HG02852 (cell line): Measurements from ENCODE around the gene FBRS.
A peak's percentile ranks its signal among the peaks of the same experiment; 100 is the strongest.

Experiments
- ATAC-seq: cut with Tn5 transposase; IDR thresholded peaks from one replicate; pipeline ENCODE4 v1.9.1; 2021; ENCODE audit warnings: mild to moderate bottlenecking, moderate library complexity; ENCODE audit not compliant: unreplicated experiment

The FBRS gene

DNA sequence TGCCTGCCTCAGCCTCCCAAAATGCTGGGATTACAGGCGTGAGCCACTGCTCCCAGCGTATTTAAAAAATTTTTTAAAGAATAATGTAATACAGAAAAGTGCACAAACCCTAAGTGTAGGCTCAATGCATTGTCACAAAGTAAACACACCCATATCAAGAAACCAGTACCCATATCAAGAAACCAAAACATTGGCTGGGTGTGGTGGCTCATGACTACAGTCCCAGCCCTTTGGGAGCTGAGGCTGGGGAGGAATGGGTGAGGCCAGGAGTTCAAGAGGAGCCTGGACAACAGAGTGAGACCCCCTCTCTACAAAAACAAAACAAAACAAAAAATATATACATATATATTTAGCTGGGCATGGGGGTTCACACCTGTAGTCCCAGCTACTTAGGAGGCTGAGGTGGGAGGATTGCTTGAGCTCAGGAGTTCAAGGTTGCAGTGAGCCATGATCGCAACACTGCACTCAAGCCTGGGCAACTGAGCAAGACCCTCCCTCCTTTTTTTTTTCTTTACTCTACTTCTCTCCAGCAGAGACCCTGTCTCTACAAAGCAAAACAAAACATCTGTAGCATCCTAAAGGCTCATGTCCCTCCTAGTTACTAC lies 16.8 kb upstream of the FBRS start:
- no peak for ATAC-seq

DNA sequence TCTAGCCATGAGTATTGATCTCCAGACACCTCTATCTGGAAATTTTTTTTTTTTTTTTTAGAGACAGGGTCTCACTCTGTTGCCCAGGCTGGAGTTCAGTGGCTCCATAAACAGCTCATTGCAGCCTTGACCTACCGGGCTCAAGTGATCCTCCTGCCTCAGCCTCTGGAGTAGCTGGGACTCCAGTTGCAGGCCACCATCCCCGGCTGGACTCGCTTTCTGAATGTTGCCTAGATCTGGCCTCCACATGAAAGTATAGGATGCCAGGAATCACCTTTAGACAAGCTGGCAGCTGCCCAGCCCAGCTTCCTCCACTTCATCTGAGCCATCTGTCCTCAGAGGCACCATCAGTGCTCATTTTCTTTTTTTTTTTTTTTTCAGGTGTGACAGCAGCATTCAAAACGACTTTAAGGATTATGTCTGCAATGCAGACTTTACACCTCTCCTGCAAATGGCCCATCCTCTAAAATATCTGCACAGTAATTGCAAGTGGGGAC lies 13.8 kb upstream of the FBRS start:
- ATAC-seq = no peak

DNA sequence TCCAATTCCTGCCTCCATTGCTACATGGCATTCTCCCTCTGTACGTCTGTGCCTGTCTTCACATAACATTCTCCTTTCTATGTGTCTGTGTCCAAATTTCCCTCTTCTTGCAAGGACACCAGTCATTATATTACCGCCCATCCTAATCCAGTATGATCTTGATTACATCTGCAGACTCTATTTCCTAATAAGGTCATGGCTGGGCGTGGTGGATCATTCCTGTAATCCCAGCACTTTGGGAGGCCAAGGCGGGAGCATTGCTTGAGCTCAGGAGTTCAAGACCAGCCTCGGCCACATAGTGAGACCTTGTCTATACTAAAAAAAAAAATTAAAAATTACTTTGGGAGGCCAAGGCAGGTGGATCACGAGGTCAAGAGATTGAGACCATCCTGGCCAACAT lies 12.5 kb upstream of the FBRS start:
- no peak for ATAC-seq

DNA sequence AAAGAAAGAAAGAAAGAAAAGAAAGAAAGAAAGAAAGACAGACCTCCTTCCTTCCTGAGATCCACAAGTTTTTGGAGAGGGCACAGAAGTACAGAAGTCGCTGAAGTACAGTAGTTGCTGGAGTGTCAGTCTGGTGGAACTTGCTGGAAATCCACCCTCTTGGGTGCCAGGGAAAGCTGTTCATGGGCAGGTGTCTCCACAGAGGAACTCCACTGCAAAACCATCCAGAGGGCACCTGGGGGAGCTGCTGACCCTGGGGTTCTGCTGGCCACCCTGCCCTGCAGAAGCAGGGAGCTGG lies 11.0 kb upstream of the FBRS start:
- no peak for ATAC-seq

DNA sequence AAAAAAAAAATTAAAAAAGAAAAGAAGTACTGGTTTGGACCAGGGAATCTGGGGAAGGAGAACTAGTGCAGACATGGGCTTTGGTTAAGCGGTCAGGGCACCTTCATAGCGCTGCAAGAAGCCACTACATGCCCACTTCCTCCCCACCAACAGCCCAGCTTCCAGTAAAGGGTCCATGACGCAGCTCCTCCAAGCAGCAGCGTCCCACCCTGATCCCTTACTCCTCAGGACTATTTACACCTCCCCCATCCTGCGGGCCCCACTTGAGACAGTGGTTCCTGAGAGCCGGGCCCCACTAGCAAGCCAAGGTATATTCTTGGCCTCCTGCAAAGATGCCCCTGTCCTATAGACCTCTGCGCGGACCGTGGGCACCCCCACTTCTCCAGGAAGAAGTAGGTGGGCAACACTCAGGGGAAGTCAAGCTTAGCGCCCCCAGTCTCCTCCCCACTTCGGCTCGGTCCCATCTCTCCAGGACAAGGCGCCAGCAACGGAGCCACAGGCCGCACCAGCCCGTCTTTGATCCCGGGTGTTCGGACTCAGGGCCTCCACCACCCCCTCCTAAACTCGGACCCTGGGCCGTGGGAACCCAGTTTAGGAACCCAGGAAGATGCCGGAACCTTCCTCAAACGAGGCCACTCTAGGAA lies 8.4 kb upstream of the FBRS start:
- no peak for ATAC-seq

DNA sequence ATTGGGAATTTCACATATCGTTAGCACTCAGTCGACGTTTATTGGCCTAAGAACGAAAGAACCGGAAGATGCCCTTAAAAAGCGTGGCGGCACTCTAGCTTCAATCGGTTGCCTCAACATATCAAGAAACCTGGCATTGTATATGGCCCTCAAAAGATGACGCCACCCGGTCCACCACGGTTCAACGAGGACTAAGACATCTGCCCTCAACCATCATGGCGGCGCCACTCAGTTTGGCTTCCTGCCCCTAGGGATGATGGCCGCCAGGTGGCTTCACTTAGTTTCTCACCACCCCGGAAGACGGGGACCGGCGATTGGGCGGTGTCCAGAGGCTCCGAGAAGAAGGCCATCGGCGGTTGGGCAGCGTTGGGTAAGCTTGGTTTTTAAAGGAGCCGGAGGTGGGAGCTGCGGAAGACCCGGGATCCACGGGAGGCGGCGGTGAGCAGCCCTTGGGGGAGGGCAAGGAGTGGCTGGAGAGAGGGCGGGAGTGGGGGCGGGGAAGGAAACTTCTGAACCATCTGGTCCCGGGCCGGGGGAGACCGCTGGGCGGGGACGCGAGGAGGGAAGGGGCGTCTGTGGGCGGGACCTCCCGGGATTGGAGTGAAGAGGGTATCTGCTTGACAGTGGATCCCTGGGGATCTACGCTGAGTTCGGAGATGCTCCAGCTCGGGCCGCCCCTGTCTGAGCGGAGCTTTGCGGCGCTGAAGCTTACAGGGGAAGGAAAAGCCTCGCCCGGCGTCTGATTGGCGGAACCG lies 7.7 kb upstream of the FBRS start, which contains the start of gene PRR14:
TSS of gene PRR14 (plus strand) at position 592 of the 755 bp plus-strand sequence. CDS start 686 bp downstream, outside the sequence.
- ATAC-seq = peak; percentile 73

DNA sequence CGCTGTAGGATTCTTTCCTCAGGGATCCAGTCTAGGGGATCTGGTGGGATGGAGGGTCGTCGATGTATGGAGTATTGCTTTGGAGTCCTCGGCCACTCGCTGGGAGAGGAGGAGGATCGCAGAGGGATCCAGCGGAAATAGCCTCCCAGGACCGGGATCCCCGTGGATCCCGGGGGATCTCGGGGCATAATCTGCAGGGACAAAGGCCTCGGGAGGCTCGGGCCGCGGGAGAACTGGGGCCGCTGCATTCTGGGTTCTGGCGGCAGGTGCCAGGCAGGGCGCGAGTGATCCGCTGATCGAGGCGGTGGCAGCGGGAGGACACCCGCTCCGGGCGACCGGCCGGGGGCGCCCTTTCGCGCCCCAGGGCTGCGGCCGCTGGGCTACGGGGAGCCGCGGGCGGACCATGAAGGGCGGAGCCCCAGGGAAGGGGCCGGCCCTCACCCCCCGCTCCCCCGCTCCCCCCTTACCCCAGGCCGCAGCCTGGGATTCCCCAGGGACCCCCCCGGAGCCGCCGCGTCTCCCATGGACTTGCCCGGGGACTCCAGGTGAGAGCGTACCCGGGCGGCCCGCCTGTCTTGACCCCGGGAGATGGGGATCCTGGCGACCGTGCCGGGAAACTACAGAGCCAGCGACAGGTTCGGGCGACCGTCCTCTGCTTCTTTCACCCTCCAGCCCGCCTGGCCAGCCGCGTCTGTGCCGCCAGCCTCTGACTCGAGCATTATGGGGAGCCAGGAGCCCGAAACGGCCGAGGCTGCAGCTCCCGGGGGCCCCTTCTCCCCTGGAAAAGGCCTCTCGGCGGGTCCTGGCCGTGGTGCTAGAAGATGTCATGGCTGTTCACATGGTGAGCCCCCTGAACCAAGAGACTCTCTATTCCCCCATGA lies 6.9 kb upstream of the FBRS start:
- ATAC-seq = peak; percentile 37

DNA sequence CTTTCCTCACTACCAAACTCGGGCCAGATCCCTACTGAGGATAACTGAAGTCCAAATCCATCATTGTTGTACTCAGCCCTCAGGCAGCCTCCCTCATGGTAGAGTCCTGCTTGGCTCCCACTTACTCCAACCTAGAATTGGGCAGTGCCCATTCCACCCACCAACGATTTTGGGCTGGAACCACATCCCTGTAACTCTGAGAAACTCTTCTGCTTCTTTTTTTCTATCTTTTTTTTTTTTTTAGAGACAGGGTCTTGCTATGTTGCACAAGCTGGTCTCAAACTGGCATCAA lies 6.3 kb upstream of the FBRS start:
- no peak for ATAC-seq

DNA sequence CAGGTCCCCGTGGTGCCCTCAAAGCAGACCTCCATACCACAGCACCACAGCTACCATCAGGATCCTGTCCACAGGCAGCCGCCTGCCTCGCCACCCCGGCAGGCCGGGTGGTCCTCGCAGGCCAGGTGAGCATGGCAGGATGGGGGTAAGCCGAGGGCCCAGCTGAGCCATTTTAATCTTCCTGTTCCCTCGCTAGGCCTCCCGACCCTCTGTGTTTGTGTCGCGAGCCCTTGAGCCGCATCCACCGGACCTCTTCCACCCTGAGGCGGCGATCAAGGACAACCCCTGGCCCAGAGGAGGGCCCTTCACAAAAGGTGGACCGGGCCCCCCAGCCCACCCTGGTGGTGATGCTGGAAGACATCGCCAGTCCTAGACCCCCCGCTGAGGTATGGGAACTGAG lies 5.5 kb upstream of the FBRS start:
- no peak for ATAC-seq

DNA sequence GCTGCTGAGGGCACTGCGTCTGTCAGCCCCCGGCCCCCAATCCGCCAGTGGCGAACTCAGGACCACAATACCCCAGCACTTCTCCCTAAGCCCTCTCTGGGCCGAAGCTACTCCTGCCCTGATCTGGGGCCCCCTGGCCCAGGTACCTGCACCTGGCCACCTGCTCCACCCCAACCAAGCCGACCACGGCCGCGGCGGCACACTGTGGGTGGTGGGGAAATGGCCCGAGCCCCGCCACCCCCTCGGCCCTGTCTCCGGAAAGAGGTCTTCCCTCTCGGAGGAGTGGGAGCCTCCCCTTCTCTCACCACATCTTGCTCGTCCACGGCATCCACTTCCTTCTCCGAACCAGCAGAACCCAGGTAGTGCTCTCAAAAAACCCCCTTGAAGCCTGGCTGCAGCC lies 3.4 kb upstream of the FBRS start:
- ATAC-seq = no peak

DNA sequence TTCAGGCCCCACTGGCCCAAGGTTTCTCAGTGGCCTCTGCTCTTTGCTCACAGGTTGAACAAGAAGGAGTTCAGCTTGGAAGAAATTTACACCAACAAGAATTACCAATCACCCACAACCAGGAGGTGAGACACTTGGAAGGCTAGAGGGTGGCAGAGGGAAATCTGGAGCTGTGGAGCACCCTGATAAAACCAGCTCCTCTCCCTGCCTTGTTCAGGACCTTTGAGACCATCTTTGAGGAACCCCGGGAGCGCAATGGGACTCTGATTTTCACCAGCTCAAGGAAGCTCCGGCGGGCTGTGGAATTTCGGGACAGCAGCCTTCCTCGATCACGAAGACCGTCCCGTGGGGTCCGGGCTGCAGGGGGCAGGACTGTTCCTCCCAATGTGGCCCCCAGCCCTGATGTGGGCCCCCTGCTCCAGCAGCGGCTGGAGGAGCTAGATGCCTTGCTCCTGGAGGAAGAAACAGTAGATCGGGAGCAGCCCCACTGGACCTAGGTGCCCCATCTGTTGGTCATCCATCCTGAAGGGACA lies 2.4 kb upstream of the FBRS start:
- no peak for ATAC-seq

DNA sequence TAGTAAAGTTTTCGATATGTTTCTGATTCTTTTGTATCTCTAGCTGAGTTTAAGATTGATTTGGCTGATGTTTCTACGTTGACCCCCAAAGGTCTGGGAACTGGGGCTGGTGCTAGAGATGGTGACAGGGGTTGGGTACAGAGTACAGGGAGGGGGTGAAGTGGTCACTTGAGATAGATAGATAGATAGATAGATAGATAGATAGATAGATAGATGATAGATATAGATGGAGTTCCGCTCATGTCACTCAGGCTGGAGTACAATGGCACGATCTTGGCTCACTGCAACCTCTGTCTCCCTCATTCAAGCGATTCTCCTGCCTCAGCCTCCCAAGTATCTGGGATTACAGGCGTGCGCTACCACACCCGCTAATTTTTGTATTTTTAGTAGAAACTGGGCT lies 1.8 kb upstream of the FBRS start:
- ATAC-seq = no peak

DNA sequence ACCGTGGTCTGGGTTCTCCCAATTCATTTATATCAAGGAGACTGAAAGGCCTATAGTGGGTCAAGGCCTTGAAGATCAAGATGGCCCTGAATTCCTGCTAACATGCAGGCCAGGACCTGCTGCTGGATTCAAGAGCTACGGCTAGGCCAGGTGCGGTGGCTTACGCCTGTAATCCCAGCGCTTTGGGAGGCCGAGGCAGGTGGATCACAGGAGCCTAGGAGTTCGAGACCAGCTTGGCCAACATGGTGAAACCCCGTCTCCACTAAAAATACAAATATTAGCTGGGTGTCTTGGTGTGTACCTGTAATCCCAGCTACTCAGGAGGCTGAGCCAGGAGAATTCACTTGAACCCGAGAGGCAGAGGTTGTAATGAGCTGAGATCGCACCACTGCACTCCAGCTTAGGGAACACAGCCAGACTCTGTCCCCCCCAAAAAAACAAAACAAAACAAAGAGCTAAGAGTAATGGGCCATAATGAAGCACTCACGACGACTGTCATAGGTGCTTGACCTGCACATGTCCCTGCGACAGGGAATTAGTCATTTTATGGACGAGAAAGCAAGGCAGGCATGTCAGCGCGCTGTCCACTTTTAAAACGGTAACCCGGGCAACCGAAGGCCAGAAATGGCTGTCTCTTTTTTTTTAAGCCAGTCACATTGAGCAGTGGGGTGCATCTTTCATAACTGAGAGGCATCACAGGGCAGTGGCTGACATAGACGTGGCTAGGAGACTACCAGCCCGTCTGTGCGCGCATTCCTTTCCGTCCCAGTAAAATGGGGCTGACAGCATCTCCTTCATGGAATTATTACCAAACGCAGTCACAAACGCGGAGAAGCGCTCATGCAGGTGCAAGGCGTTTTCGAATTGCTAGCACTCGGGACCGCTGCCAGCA lies 1.0 kb upstream of the FBRS start:
- no peak for ATAC-seq

DNA sequence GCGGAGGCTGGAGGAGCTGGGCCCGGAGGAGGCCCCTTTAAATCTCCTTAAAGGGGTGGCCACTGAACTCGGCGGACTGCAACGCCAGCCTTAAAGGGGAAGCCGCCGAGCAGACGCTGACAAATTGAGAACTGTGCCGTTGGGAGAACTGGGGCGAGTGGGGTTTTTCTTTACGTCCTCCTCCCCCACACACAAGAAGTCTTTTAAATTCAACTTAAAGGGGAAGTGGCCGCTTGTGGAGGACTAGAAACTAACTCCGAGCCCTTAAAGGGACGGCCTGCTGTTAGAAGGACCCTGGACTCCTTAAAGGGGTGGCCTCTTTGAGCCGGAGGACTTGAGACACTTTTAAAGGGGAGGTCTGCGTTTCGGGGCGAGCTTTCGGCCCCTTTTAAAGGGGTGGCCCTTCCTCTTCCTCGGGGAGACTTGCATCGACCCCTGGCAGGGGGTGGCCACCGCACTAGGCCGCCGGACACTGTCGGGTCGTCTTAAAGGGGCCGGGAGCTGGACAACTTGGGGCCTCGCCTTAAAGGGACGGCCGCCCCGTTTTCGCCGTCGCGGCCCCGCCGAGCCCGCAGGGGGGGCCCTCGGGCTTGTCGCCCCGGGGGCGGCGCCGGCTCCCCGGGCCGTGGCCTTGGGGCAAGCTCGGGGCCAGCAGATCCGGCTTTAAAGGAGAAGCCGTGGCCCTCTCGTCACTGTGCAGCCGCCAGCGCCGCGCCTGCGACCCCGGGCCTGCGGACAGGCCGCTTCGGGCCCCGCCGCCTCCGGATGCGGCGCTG lies 688 bp downstream of the FBRS start:
- ATAC-seq = peak; percentile 26

DNA sequence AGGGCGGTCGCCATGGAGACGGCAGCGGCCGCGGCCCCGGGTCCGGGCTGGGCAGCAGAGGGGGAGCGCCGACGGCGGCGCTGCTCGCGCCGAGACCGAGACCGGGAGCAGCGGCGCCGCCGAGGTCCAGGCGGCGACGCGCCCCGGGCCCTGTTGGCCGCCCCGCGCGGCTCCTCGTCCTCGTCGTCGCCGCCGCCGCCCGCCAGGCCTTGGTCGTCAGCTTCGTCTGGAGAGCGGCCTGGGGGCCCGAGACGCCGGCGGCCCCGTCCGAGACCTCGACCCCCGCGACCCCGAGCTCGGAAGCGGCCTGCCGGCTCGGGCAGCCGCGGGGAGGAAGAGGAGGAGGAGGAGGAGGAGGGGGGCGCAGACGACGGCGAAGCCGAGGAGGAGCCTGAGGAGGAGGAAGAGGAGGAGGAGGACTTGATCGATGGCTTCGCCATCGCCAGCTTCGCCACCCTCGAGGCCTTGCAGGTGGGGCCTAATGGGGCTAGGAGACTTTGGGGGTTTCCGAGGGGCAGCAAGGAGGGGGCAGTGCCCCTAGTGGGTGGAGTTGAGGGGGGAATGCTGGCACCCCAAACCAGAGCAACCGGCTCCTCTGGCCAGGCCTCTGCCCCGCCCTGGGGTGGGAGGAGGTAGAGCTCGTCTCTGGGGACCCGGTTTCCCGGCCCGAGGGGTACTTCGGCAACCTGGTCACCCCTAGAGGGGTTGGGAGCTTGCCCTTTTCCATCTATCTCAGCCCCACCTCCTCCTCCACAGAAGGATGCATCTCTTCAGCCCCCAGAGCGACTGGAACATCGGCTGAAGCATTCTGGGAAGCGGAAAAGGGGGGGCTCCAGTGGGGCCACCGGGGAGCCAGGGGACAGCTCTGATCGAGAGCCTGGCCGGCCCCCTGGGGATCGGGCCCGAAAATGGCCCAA lies 1.5 kb downstream of the FBRS start:
- ATAC-seq = no peak

DNA sequence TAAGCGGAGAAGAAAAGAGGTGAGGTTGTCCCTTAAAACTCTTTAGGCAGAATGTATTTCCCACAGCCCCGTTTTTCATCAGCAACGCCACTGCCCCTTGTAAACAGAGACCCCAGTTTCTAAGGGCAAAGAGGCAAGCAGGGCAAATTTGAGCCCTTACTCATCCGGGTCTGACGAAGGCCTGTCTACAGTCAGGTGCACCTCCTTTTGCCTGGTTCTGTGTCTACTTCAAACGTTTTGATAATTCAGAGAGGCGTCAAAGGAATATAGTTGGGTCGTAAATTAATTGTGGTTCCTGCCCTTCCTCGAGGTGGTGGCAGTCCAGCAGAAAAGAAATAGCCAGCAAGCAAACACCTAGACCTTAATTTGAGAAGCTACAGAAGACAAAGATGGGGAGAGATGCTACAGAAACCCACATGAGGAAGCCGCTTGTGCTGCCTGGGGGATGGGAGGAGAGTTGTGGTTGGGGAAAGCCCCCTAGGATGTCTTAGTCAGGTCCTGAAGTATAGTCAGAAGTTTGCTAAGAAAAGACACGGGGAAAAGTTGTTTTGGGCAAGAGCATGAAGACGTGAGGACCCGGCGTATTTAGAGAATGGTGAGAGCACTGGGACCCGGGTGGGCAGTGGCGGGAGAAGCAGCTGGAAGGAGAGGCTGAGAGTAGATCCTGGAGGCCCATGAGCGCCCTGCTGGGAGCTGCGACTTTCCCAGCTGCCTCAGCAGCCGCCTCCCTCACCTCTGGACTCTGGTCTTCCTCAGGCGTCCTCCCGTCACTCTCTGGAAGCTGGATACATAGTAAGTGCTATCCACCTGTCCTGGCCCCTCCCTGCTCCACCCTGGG lies 2.4 kb downstream of the FBRS start:
- no peak for ATAC-seq

DNA sequence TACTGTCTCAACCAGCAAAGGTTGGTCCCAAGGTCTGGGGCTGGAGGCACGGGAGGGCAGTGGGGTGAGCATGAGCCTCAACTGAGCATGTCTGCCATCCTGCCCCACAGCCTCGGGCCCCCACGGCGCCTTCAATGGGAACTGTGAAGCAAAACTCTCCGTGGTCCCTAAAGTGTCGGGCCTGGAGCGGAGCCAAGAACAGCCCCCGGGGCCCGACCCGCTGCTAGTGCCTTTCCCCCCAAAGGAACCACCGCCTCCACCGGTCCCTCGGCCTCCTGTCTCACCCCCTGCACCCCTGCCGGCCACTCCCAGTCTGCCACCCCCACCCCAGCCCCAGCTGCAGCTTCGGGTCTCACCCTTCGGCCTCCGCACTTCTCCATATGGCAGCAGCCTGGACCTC lies 4.2 kb downstream of the FBRS start:
- ATAC-seq = no peak

DNA sequence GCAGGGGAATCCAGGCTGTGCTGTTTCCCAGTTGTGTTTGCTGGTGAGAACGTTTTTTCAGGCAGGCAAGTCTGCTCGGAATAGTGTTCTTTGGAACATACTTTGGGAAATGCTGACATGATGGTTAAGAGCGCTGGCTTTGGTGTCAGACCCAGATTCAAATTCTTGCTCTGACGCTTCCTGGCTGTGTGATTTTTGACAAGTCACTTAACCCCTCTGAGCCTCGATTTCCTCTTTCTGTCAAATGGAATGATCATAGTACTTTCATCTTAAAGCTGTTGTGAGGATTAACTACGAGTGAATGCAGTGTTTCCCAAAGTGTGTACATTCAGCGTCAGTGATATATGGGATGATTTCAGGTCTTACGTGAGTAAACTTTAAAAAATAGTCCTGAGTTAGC lies 4.8 kb downstream of the FBRS start:
- ATAC-seq = no peak
